ENCODE results near the gene PRKAA1. TPM values are rescaled to one million over a fixed set of nuclear protein-coding genes. Genes with fewer than 3 reads are reported as not detected.

PRKAA1 gene
- total and polyA plus RNA-seq, 3 experiments from 2014 or later = 46.7 to 79.4 (median 73.3) TPM

GRCh38 chr5:40834849-40835787 lies 36.9 kb upstream of the PRKAA1 start, which contains the start of gene RPL37:
Gene RPL37 (minus strand): TSS chr5:40835222. CDS start chr5:40835185, 37 bp downstream.
- POLR2A ChIA-PET = interaction anchor here (1.0 to 1.1 kb wide), 2 partner anchors 21 to 80 kb away, joined by 3 read pairs; no protein-coding TSS in a partner anchor

GRCh38 chr5:40834391-40834848 lies 36.2 kb upstream of the PRKAA1 start:
- H3K4me1 ChIP-seq (ENCODE audit: insufficient read depth, low read length) = peaks cover 33% of the 10 kb centered on the region
- Mint-ChIP-seq H3K9me3 (peaks cover 0 to 4% (median 0%) of the 10 kb centered on the region in 5 donors), H3K27me3 (peaks cover 0 to 2% of the 10 kb centered on the region in 2 donors), H3K4me1 (peaks cover 43 to 61% (median 60%) of the 10 kb centered on the region in 3 donors), H3K27ac (peak overlapping the region; percentile 94 to 100 (median 99)), H3K4me3 (peak overlapping the region; percentile 95 to 99 (median 98)), H3K36me3 (peaks cover 11 to 59% (median 16%) of the 10 kb centered on the region in 3 donors)
- POLR2A ChIA-PET = interaction anchor here (0.6 to 1.2 kb wide), 3 partner anchors 11 to 79 kb away, joined by 3 to 8 read pairs (median 5); partner anchors contain the start of gene PRKAA1
- peak overlapping the region; percentile 98 for H3K27ac ChIP-seq (ENCODE audit: low read depth, low read length)
- H3K4me3 ChIP-seq (ENCODE audit: low read length) = peak overlapping the region; percentile 99
- peak; percentile 46 to 81 (median 79) for DNase-seq
- CTCF ChIA-PET = no interaction called here
- peaks cover 41% of the 10 kb centered on the region for H3K36me3 ChIP-seq (ENCODE audit: insufficient read depth, low read length)
- H3K9me3 ChIP-seq (ENCODE audit: low read length) = no peaks in the 10 kb centered on the region
- no peaks in the 10 kb centered on the region for H3K27me3 ChIP-seq (ENCODE audit: insufficient read depth, low read length, poor library complexity, severe bottlenecking)

More at GRCh38 chr5:40834849-40835787, 36.9 kb upstream of the PRKAA1 start, which contains the start of gene RPL37:
- Histone ChIP-seq H3K9me3 (ENCODE audit: low read length) (no peaks in the 10 kb centered on the region), H3K4me1 (ENCODE audit: insufficient read depth, low read length) (peaks cover 33% of the 10 kb centered on the region), H3K27ac (ENCODE audit: low read depth, low read length) (peak within 1 kb of the TSS; percentile 98), H3K36me3 (ENCODE audit: insufficient read depth, low read length) (peaks cover 38% of the 10 kb centered on the region), H3K4me3 (ENCODE audit: low read length) (peak within 1 kb of the TSS; percentile 99), H3K27me3 (ENCODE audit: insufficient read depth, low read length, poor library complexity, severe bottlenecking) (no peaks in the 10 kb centered on the region)
- peak; percentile 82 to 94 (median 88) for DNase-seq
- CTCF ChIA-PET = no interaction called here
- Mint-ChIP-seq H3K4me3 (peak within 1 kb of the TSS; percentile 95 to 99 (median 98)), H3K27me3 (peaks cover 0 to 2% of the 10 kb centered on the region in 2 donors), H3K36me3 (peaks cover 11 to 52% (median 15%) of the 10 kb centered on the region in 3 donors), H3K27ac (peak within 1 kb of the TSS; percentile 94 to 100 (median 99)), H3K4me1 (peaks cover 41 to 55% (median 54%) of the 10 kb centered on the region in 3 donors), H3K9me3 (peaks cover 0 to 4% (median 0%) of the 10 kb centered on the region in 5 donors)

- peaks cover 45% of the 10 kb centered on the region for H3K36me3 ChIP-seq (ENCODE audit: insufficient read depth, low read length)
- H3K9me3 Mint-ChIP-seq = peaks cover 0 to 4% (median 0%) of the 10 kb centered on the region in 5 donors
- H3K4me1 ChIP-seq (ENCODE audit: insufficient read depth, low read length) = peaks cover 33% of the 10 kb centered on the region
- no peaks in the 10 kb centered on the region for H3K27me3 ChIP-seq (ENCODE audit: insufficient read depth, low read length, poor library complexity, severe bottlenecking)
- H3K9me3 ChIP-seq (ENCODE audit: low read length) = no peaks in the 10 kb centered on the region
- no peak for DNase-seq
- peak overlapping the region; percentile 99 for H3K4me3 ChIP-seq (ENCODE audit: low read length)
- peak overlapping the region; percentile 98 for H3K27ac ChIP-seq (ENCODE audit: low read depth, low read length)
- H3K4me1 Mint-ChIP-seq = peaks cover 49 to 68% (median 66%) of the 10 kb centered on the region in 3 donors
- ChIA-PET CTCF (interaction anchor here (0.8 to 1.4 kb wide), 2 partner anchors 9 to 26 kb away, joined by 4 read pairs; no protein-coding TSS in a partner anchor), POLR2A (interaction anchor here (0.6 to 1.2 kb wide), 2 partner anchors 11 to 36 kb away, joined by 5 to 8 read pairs; partner anchors contain the start of gene PRKAA1)
- H3K36me3 Mint-ChIP-seq = peaks cover 11 to 65% (median 21%) of the 10 kb centered on the region in 3 donors
- peak overlapping the region; percentile 94 to 100 (median 99) for H3K27ac Mint-ChIP-seq
- H3K27me3 Mint-ChIP-seq = peaks cover 0 to 2% of the 10 kb centered on the region in 2 donors
- peak overlapping the region; percentile 95 to 99 (median 98) for H3K4me3 Mint-ChIP-seq
Measured at GRCh38 chr5:40833712-40834229, 35.6 kb upstream of the PRKAA1 start.

GRCh38 chr5:40832345-40832744 lies 34.2 kb upstream of the PRKAA1 start:
- Mint-ChIP-seq H3K27me3 (peaks cover 0 to 2% of the 10 kb centered on the region in 2 donors), H3K27ac (peak overlapping the region; percentile 37 to 100 (median 98)), H3K9me3 (peaks cover 0 to 4% (median 0%) of the 10 kb centered on the region in 5 donors), H3K36me3 (peaks cover 11 to 79% (median 30%) of the 10 kb centered on the region in 3 donors), H3K4me3 (peak overlapping the region in 6 of 7 donors; percentile 3 to 98 (median 98)), H3K4me1 (peaks cover 59 to 82% (median 68%) of the 10 kb centered on the region in 3 donors)
- DNase-seq = no peak
- Histone ChIP-seq H3K36me3 (ENCODE audit: insufficient read depth, low read length) (peaks cover 53% of the 10 kb centered on the region), H3K27ac (ENCODE audit: low read depth, low read length) (no peak overlapping the region), H3K9me3 (ENCODE audit: low read length) (no peaks in the 10 kb centered on the region), H3K27me3 (ENCODE audit: insufficient read depth, low read length, poor library complexity, severe bottlenecking) (no peaks in the 10 kb centered on the region), H3K4me1 (ENCODE audit: insufficient read depth, low read length) (peaks cover 33% of the 10 kb centered on the region), H3K4me3 (ENCODE audit: low read length) (no peak overlapping the region)
- CTCF ChIA-PET = no interaction called here
- POLR2A ChIA-PET = interaction anchor here (0.8 kb wide), 1 partner anchor 34 kb away, joined by 4 read pairs; the partner anchor contains the start of gene PRKAA1

GRCh38 chr5:40831346-40832210 lies 33.4 kb upstream of the PRKAA1 start:
- Mint-ChIP-seq H3K4me1 (peaks cover 59 to 85% (median 73%) of the 10 kb centered on the region in 3 donors), H3K4me3 (peak overlapping the region in 1 of 7 donors; percentile 95), H3K27ac (peak overlapping the region in 7 of 8 donors; percentile 1 to 99 (median 73)), H3K36me3 (peaks cover 11 to 87% (median 32%) of the 10 kb centered on the region in 3 donors), H3K27me3 (peaks cover 0 to 4% of the 10 kb centered on the region in 2 donors), H3K9me3 (peaks cover 0 to 4% (median 0%) of the 10 kb centered on the region in 5 donors)
- no peak for DNase-seq
- POLR2A ChIA-PET = no interaction called here
- CTCF ChIA-PET = interaction anchor here (0.8 kb wide), 1 partner anchor 10 kb away, joined by 3 read pairs; the partner anchor contains the start of gene CARD6
- Histone ChIP-seq H3K4me3 (ENCODE audit: low read length) (no peak overlapping the region), H3K36me3 (ENCODE audit: insufficient read depth, low read length) (peaks cover 59% of the 10 kb centered on the region), H3K9me3 (ENCODE audit: low read length) (no peaks in the 10 kb centered on the region), H3K27me3 (ENCODE audit: insufficient read depth, low read length, poor library complexity, severe bottlenecking) (no peaks in the 10 kb centered on the region), H3K4me1 (ENCODE audit: insufficient read depth, low read length) (peaks cover 33% of the 10 kb centered on the region), H3K27ac (ENCODE audit: low read depth, low read length) (no peak overlapping the region)

GRCh38 chr5:40829748-40830533 lies 31.8 kb upstream of the PRKAA1 start:
- Mint-ChIP-seq H3K27me3 (peaks cover 0 to 2% of the 10 kb centered on the region in 2 donors), H3K4me1 (peaks cover 50 to 72% (median 62%) of the 10 kb centered on the region in 3 donors), H3K4me3 (no peak overlapping the region), H3K9me3 (no peaks in the 10 kb centered on the region), H3K36me3 (peaks cover 11 to 87% (median 32%) of the 10 kb centered on the region in 3 donors), H3K27ac (peak overlapping the region in 5 of 8 donors; percentile 1 to 91 (median 24))
- H3K27ac ChIP-seq (ENCODE audit: low read depth, low read length) = no peak overlapping the region
- CTCF ChIA-PET = no interaction called here
- H3K36me3 ChIP-seq (ENCODE audit: insufficient read depth, low read length) = peaks cover 59% of the 10 kb centered on the region
- H3K4me1 ChIP-seq (ENCODE audit: insufficient read depth, low read length) = peaks cover 23% of the 10 kb centered on the region
- no peaks in the 10 kb centered on the region for H3K27me3 ChIP-seq (ENCODE audit: insufficient read depth, low read length, poor library complexity, severe bottlenecking)
- no peak overlapping the region for H3K4me3 ChIP-seq (ENCODE audit: low read length)
- POLR2A ChIA-PET = interaction anchor here (0.6 kb wide), 1 partner anchor 8 kb away, joined by 3 read pairs; no protein-coding TSS in a partner anchor
- DNase-seq = no peak
- no peaks in the 10 kb centered on the region for H3K9me3 ChIP-seq (ENCODE audit: low read length)

All from CD8-positive, alpha-beta memory T cell (primary cell).